ENCODE measurements around the gene CFAP157.

DNA sequence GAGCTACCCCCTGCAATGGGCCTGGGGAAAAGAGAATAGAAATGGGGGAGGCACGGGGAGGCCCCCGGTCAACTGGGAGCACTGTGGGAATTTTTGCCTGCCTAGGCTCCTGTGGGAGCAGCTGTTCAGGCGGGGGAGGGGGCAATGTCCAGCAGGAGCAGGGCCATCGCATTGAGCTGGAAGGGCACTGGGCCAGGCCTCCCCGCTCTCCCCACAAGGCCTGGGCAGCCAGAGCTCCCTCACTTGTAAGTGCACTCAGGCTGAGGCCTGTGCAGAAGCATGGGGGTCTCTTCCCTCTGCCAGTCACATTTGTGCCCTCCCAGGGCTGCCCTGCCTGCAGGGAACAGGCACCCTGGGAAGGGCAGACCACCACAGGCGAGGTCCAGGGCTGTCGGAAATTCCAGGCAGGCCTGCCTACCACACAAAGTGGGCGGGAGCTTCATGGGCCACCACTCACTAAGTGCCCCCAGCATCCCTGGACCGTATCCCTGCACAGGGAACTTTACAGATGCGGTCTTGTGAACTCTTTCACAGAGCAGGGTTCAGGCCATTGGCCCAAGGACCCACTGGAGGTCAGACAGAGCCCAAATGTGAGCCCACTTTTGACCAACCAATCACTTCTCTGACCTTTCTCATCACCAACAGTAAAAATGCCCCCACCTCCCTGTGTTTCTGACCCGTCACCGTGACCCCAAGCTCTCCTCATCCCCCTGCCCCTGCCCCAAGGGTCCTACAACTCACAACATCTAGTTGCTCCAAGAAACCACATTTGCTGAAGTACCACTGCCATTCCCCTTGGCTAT lies 1.0 kb upstream of the CFAP157 start:
- TF ChIP-seq GATA3 (IDR thresholded peaks at IDR 0.05; ENCODE audit: low read depth, low read length) (no peak), GATA2 (IDR thresholded peaks at IDR 0.05; ENCODE audit: low read depth, low read length) (no peak)
